HEK293 (cell line): ENCODE measurements around the gene AEBP2.

Experiments used
- CTCF ChIA-PET: fragments of 350-600 bp; formaldehyde crosslinking; extraction: SDS; loops from one replicate; lab custom pipeline; 2021; ENCODE audit warnings: antibody characterized with exemption; lab: Yijun Ruan, JAX
- POLR2A ChIA-PET: fragments of 300-600 bp; formaldehyde crosslinking; extraction: SDS; loops from one replicate; lab custom pipeline; 2020; ENCODE audit warnings: antibody characterized with exemption, inconsistent platforms; lab: Yijun Ruan, JAX
- H3K27ac ChIP-seq: fragments of 200-500 bp; sonication (Bioruptor generic); 2 replicates; pipeline ENCODE4 v1.5.1; 2014; ENCODE audit warnings: low read depth, low read length, control low read depth, inconsistent platforms; ENCODE audit errors: extremely low read depth
- H3K36me3 ChIP-seq, 2 experiments: fragments of 200-500 bp in 1 of 2; sonication (Bioruptor generic) in 1 of 2; 1 replicate in 1 of 2; 2 replicates in 1 of 2; pipeline ENCODE4 v1.5.1; 2014 to 2017; ENCODE audit warnings: inconsistent platforms in 2 of 2, low read length in 2 of 2; ENCODE audit not compliant: control insufficient read depth in 2 of 2, insufficient read depth in 1 of 2
- H3K4me1 ChIP-seq: fragments of 200-500 bp; sonication (Bioruptor generic); 2 replicates; pipeline ENCODE4 v1.5.1; 2014; ENCODE audit warnings: mild to moderate bottlenecking, low read length, inconsistent platforms; ENCODE audit not compliant: control insufficient read depth, insufficient read depth
- H3K4me3 ChIP-seq: 2 replicates; pipeline ENCODE4 v1.5.1; 2011; ENCODE audit warnings: low read depth, mild to moderate bottlenecking, control low read depth, low read length, moderate library complexity
- H3K9me3 ChIP-seq: fragments of 200-500 bp; sonication (Bioruptor generic); 2 replicates; pipeline ENCODE4 v1.5.1; 2014; ENCODE audit warnings: low read depth, low read length, inconsistent platforms; ENCODE audit not compliant: control insufficient read depth, insufficient read depth
- BCL6B ChIP-seq: fragments of 450-650 bp; formaldehyde crosslinking; IDR thresholded peaks from 2 replicates; pipeline ENCODE4 v1.5.1; 2017; ENCODE audit warnings: missing biosample characterization, missing genetic modification characterization
- ELK4 ChIP-seq: IDR thresholded peaks from 2 replicates; pipeline ENCODE4 v1.6.1; 2011; ENCODE audit warnings: mild to moderate bottlenecking, low read depth, low read length, borderline replicate concordance
- GLI2 ChIP-seq: fragments of 450-650 bp; formaldehyde crosslinking; IDR thresholded peaks from 2 replicates; pipeline ENCODE4; 2017; ENCODE audit warnings: missing biosample characterization, missing genetic modification characterization, low read depth, borderline replicate concordance
- PRDM4 ChIP-seq: fragments of 450-650 bp; formaldehyde crosslinking; IDR thresholded peaks from 2 replicates; pipeline ENCODE4 v1.5.1; 2017; ENCODE audit warnings: missing biosample characterization, missing genetic modification characterization
- REPIN1 ChIP-seq: fragments of 450-650 bp; formaldehyde crosslinking; IDR thresholded peaks from 2 replicates; pipeline ENCODE4 v1.5.1; 2017; ENCODE audit warnings: missing biosample characterization, missing genetic modification characterization, low read depth
- SETDB1 ChIP-seq: IDR thresholded peaks from one replicate; pipeline ENCODE4 v1.6.1; 2017; ENCODE audit warnings: mild to moderate bottlenecking, low read length, moderate library complexity, mixed read lengths; ENCODE audit not compliant: insufficient read length
- SP7 ChIP-seq: fragments of 450-650 bp; formaldehyde crosslinking; IDR thresholded peaks from 2 replicates; pipeline ENCODE4 v1.5.1; 2016; ENCODE audit warnings: missing biosample characterization, missing genetic modification characterization
- ZBTB10 ChIP-seq: fragments of 450-650 bp; formaldehyde crosslinking; IDR thresholded peaks from 2 replicates; pipeline ENCODE4 v1.5.1; 2016; ENCODE audit warnings: missing biosample characterization, missing genetic modification characterization
- ZBTB48 ChIP-seq: fragments of 450-650 bp; formaldehyde crosslinking; IDR thresholded peaks from 2 replicates; pipeline ENCODE4 v1.5.1; 2016; ENCODE audit warnings: missing biosample characterization, missing genetic modification characterization
- ZBTB6 ChIP-seq: fragments of 450-650 bp; formaldehyde crosslinking; IDR thresholded peaks from 2 replicates; pipeline ENCODE4 v1.5.1; 2017; ENCODE audit warnings: missing biosample characterization, missing genetic modification characterization
- ZBTB7A ChIP-seq: fragments of 450-650 bp; formaldehyde crosslinking; IDR thresholded peaks from 2 replicates; pipeline ENCODE4 v1.5.1; 2016; ENCODE audit warnings: low read depth, missing biosample characterization, missing genetic modification characterization
- ZBTB8A ChIP-seq: fragments of 450-650 bp; formaldehyde crosslinking; IDR thresholded peaks from 2 replicates; pipeline ENCODE4 v1.5.1; 2016; ENCODE audit warnings: missing biosample characterization, missing genetic modification characterization
- ZNF138 ChIP-seq: fragments of 450-650 bp; formaldehyde crosslinking; IDR thresholded peaks from 2 replicates; pipeline ENCODE4 v1.5.1; 2016; ENCODE audit warnings: missing biosample characterization, missing genetic modification characterization, borderline replicate concordance
- ZNF157 ChIP-seq: fragments of 450-650 bp; formaldehyde crosslinking; IDR thresholded peaks from 2 replicates; pipeline ENCODE4 v1.5.1; 2016; ENCODE audit warnings: missing biosample characterization, missing genetic modification characterization
- ZNF184 ChIP-seq: fragments of 450-650 bp; IDR thresholded peaks from 2 replicates; pipeline ENCODE4 v1.5.1; 2018; ENCODE audit warnings: missing biosample characterization, mild to moderate bottlenecking, missing genetic modification characterization
- ZNF223 ChIP-seq: fragments of 450-650 bp; formaldehyde crosslinking; IDR thresholded peaks from 2 replicates; pipeline ENCODE4 v1.5.1; 2016; ENCODE audit warnings: missing biosample characterization, missing genetic modification characterization
- ZNF621 ChIP-seq: fragments of 450-650 bp; formaldehyde crosslinking; IDR thresholded peaks from 2 replicates; pipeline ENCODE4 v1.5.1; 2017; ENCODE audit warnings: missing biosample characterization, missing genetic modification characterization
- ZNF664 ChIP-seq: fragments of 450-650 bp; formaldehyde crosslinking; IDR thresholded peaks from 2 replicates; pipeline ENCODE4 v1.5.1; 2016; ENCODE audit warnings: missing biosample characterization, missing genetic modification characterization
- ZNF704 ChIP-seq: fragments of 450-650 bp; formaldehyde crosslinking; IDR thresholded peaks from 2 replicates; pipeline ENCODE4 v1.5.1; 2016; ENCODE audit warnings: missing biosample characterization, missing genetic modification characterization
- ZSCAN18 ChIP-seq: fragments of 450-650 bp; formaldehyde crosslinking; IDR thresholded peaks from 2 replicates; pipeline ENCODE4 v1.5.1; 2016; ENCODE audit warnings: missing biosample characterization, missing genetic modification characterization

Gene AEBP2

GRCh38 chr12:19546611-19547162 lies 107.4 kb downstream of the AEBP2 start:
- TF ChIP-seq ZNF157 (tag by site-specific recombination) (no peak), ZNF621 (no peak), BCL6B (tag by site-specific recombination) (no peak), SETDB1 (no peak), ZBTB7A (tag by site-specific recombination) (no peak), ZBTB48 (tag by site-specific recombination) (no peak), ZBTB10 (tag by site-specific recombination) (no peak), ZNF184 (tag by site-specific recombination) (no peak), ZSCAN18 (tag by site-specific recombination) (no peak)
- POLR2A ChIA-PET, result interaction anchor here (0.5 kb wide), 1 partner anchor 12 kb away, joined by 4 read pairs; no protein-coding TSS in a partner anchor
- H3K27ac ChIP-seq, result no peak overlapping the region
- H3K4me3 ChIP-seq, result no peak overlapping the region
- H3K9me3 ChIP-seq, result no peaks in the 10 kb centered on the region
- CTCF ChIA-PET, result interaction anchor here (0.7 kb wide), 1 partner anchor 246 kb away, joined by 3 read pairs; no protein-coding TSS in a partner anchor
- H3K36me3 ChIP-seq, result no peaks in the 10 kb centered on the region
- no peaks in the 10 kb centered on the region for H3K4me1 ChIP-seq

GRCh38 chr12:19547271-19547671 lies 108.0 kb downstream of the AEBP2 start:
- TF ChIP-seq REPIN1 (no peak), ZNF704 (no peak)
- TF ChIP-seq, all 188 proteins: peak for 0
- Histone ChIP-seq H3K36me3 (no peaks in the 10 kb centered on the region), H3K4me1 (no peaks in the 10 kb centered on the region), H3K27ac (no peak overlapping the region), H3K4me3 (no peak overlapping the region), H3K9me3 (no peaks in the 10 kb centered on the region)
- CTCF ChIA-PET, result interaction anchor here (0.7 kb wide), 1 partner anchor 247 kb away, joined by 3 read pairs; no protein-coding TSS in a partner anchor
- POLR2A ChIA-PET, result interaction anchor here (0.5 kb wide), 1 partner anchor 12 kb away, joined by 4 read pairs; no protein-coding TSS in a partner anchor

GRCh38 chr12:19548834-19549233 lies 109.5 kb downstream of the AEBP2 start:
- POLR2A ChIA-PET, result no interaction called here
- no peaks in the 10 kb centered on the region for H3K9me3 ChIP-seq
- H3K36me3 ChIP-seq, result no peaks in the 10 kb centered on the region
- no peaks in the 10 kb centered on the region for H3K4me1 ChIP-seq
- CTCF ChIA-PET, result no interaction called here
- H3K4me3 ChIP-seq, result no peak overlapping the region
- H3K27ac ChIP-seq, result no peak overlapping the region
- TF ChIP-seq GLI2, result no peak
- no peak for TF ChIP-seq PRDM4 (tag by site-specific recombination)
- TF ChIP-seq ELK4, result no peak
- no peak for TF ChIP-seq ZBTB6 (tag by site-specific recombination)
- no peak for TF ChIP-seq ZBTB8A (tag by site-specific recombination)
- TF ChIP-seq ZNF664 (tag by site-specific recombination), result no peak
- no peak for TF ChIP-seq ZNF223 (tag by site-specific recombination)
- TF ChIP-seq SP7 (tag by site-specific recombination), result no peak
- no peak for TF ChIP-seq ZNF138 (tag by site-specific recombination)
